Mucosa of gallbladder (tissue), 1 donor: Measurements from ENCODE around the gene SHISA7. TPM values are rescaled to one million over a fixed set of nuclear protein-coding genes. Genes with fewer than 3 reads are reported as not detected.
A peak's percentile ranks its signal among the peaks of the same experiment; 100 is the strongest.

Experiments used
- DNase-seq: peaks from one replicate; pipeline ENCODE4 v3.0.0-alpha.2; 2020; ENCODE audit warnings: low spot score
- total RNA-seq: library from RNA; stranded (reverse); gene quantifications from one replicate; pipeline ENCODE4 v1.2.1, GENCODE V29; 2021
- donor health status: DM: no; HTN: no; CAD: no.

Gene SHISA7
- not detected for total RNA-seq

DNA sequence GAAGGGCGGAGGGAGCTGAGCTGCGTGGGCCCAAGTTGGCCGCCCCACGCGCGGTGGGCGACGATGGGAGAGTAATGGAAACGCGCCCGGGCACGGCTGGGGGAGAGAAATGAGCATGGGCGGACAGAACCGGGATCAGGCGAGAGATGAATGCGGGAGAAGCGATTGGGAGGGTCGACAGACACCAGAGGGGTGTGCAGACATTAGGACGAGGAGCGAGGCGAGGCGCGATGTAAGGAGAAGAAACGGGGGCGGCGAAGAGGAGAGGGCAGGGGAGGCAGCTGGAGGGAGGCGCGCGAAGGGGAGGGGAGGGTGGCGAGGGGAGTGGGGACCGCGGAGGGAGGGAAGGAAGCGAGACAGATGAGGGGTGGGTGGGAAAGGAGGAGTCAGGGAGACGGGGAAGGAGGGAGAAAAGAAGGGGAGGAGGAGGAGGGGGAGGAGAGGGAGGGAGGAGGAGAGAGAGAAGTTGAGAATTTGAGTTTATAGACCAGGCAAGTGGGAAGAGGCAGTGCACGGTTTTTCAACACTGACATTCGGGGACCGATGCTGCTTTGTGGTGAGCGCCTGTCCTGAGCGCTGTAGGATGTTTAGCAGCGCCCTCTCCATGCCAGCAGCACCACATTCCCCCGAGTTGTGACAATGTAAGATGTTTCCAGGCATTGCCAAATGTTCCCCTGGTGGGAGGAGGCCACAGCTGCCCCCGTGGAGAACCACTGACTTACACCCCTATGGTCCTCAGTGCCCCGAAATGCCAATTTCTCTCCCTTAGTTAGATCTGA, at the start of gene SHISA7:
Gene SHISA7, minus strand, starts transcription at position 256 of the 779 bp plus-strand sequence. CDS start 437 bp downstream, outside the sequence.
- no peak for DNase-seq

GRCh38 chr19:55492362-55492944, 49.4 kb upstream of the SHISA7 start:
- no peak for DNase-seq

DNA sequence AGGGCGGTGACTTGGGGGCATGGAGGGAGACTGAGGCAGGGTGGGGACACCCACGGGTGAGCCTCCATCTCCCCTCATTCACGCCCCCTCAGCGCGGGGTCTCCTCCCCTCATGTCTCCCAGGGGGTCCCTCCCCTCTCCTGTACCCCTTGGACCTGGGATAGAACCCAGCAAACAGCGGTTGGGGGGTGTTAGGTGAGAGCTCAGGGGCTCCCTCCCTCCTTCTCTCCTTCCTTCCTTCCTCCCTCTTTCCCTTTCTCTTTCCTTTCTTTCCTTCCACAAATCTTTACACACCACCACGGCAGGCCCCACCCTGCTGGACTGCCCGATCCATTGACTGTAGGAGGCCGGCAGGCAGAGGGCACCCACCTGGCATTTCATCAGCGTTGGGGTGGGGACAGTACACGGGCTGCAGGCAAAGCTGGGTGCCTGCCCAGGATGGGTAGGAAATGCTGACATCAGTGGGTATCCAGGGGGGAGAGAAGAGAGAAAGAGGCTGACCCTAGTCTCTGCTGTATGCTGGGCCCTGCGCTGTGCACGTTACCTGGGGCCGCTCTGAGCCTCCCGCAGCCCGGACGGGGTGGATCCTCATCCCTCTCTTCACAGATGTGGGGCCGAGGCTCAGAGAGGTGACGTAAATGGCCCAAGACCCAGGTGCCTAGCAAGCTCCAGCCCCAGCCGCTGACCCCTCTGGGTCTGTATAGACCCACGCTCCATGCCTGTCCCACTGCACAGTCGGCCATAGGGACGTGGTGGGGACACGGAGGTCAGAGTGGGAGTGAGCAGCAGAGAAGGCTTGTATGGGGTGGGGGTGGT, 48.7 kb upstream of the SHISA7 start:
- no peak for DNase-seq

DNA sequence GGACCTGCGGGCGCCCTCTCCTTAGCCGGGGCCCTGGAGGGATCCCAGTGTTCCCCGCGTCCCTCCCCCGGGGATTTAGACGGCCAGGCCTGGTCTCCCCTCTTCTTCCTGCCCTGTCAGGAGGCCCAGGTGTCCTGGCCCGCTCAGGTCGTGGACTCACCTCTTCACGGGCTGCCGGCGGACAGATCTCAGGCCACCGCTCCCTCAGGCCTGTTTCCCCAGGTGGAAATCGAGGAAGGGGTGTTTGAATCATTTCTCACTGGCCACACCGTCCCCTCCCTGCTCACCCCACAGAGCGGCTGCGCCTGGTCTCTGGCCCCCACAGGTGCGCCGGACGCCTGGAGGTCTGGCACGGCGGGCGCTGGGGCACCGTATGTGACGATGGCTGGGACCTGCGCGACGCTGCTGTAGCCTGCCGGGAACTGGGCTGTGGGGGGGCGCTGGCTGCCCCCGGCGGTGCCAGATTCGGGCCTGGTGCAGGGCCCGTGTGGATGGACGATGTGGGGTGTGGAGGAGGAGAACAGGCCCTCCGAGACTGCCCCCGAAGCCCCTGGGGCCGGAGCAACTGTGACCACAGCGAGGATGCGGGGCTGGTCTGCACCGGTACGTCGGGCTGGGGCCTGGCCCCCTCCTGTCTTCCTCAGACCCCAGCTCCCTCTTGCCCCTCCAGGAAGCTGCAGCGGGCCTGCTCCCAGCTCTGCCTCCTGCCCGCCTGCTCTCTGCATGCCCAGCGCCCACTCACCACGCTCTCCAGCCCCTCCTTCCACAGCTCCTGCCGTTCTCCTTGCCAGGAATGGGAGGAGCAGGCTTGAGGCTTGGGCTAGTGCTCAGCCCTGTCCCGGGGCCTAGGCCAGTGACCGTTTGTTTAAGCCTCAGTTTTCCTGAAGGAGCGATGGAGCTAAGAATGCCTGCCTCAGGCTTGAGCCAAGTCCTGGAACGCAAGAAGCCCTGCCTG, 47.7 kb upstream of the SHISA7 start:
- DNase-seq, result no peak

- DNase-seq, result no peak
Measured at GRCh38 chr19:55489711-55490477, 46.8 kb upstream of the SHISA7 start.

DNA sequence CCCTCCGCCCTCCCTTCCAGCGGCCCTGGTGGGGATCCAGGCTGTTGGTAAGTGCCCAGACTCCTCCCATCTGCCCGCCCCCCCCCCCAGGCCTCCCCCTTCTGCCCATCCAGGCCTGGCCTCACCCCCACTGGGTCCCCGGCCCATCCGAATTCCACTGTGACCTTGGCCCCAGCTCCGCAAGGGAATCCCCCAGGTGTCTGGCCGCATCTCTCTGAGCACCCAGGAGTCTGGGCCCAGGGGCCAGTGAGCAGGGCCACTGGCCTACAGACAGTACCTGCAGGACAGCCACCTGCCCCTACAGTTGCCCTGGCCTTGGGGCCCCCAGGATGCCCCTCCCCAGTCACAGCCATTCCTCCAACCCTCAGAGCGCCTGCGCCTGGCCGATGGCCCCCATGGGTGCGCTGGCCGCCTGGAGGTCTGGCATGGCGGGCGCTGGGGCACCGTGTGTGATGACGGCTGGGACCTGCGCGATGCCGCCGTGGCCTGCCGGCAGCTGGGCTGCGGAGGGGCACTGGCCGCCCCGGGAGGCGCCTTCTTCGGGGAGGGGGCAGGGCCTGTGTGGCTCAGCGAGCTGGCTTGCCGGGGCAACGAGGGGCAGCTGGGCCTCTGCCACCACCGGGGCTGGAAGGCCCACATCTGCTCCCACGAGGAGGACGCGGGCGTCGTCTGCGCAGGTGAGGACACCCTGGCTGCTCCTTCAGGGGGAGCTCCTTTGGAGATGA, 46.0 kb upstream of the SHISA7 start:
- DNase-seq, result no peak

- no peak for DNase-seq
Measured at GRCh38 chr19:55487924-55488687, 45.0 kb upstream of the SHISA7 start, which contains the start of gene SSC5D. Gene SSC5D (plus strand): TSS chr19:55488436. CDS start chr19:55488590, 154 bp downstream.

DNA sequence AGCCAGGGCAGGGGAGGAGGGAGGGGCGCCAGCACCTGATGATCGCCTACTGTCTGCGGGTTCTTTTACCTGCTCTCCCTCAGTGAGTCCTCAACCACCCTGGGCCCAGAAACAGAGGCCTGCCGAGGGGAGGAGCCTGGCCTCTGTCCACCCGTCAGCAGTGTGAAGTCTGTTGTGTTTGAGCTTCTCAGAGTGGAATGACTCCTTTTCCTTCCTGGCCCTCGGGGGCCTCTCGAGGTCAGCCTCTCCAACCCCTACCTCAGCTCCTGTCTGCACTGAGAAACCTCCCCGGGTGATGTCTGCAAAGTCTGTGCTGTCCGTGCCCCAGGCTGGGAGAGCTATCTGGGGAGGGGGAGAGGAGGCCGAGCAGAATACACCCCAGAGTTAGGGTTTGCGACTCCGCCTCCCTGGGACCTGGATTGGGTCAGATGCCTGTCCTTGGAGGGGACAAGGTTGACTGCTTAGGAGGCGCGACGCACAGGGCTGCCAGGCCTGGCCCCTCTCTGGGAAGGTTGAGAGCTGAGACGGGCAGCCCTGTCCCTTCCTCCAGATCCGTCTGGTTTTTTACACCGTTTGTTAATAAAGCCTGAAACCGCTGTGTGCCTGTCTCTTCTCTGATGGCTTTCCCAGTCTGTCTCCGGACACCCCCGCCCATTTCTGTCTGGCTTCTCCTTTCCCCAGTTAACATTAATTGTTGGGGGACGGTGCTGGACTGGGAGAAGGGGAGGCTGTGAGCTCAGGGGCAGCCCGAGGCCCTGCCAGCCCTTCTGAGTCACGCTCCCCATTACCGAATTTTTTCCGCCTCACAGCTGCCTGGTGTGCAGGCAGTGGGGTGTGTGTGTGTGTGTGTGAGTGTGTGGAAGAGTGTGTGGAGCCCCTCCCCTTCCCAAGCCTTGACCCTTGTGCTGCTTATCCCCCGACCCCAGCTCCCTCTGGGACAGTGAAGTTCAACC, 44.1 kb upstream of the SHISA7 start:
- DNase-seq, result peak; percentile 70

DNA sequence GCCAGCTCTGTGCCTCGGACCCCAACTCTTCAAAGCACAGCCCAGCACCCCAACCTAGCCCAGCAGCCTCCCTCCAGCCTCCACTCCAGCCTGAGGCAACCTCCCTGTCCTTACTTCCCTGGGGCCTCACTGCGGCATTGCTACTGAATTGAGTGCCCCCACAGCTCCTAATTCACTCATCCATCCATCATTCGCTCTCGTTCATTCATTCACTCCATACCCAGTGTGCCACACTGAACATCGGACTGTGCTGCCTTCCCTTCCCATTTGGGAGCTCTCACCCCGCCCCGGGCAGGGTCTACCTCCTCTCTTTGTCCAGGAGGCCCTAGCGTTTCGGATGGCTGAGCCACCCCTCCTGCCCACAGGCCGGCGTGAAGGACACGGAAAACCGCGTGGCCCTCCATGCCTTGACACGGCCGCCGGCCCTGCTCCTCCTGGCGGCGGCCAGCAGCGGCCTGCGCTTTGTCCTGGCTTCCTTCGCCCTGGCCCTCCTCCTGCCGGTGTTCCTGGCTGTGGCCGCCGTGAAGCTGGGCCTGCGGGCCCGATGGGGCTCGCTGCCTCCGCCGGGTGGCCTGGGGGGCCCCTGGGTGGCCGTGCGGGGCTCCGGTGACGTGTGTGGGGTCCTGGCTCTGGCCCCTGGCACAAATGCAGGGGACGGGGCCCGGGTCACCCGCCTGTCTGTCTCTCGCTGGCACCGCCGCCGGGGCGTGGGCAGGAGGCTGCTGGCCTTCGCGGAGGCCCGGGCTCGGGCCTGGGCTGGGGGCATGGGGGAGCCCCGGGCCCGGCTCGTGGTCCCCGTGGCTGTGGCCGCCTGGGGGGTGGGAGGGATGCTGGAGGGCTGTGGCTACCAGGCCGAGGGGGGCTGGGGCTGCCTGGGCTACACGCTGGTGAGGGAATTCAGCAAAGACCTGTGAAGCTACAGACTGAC, 43.2 kb upstream of the SHISA7 start:
- no peak for DNase-seq

DNA sequence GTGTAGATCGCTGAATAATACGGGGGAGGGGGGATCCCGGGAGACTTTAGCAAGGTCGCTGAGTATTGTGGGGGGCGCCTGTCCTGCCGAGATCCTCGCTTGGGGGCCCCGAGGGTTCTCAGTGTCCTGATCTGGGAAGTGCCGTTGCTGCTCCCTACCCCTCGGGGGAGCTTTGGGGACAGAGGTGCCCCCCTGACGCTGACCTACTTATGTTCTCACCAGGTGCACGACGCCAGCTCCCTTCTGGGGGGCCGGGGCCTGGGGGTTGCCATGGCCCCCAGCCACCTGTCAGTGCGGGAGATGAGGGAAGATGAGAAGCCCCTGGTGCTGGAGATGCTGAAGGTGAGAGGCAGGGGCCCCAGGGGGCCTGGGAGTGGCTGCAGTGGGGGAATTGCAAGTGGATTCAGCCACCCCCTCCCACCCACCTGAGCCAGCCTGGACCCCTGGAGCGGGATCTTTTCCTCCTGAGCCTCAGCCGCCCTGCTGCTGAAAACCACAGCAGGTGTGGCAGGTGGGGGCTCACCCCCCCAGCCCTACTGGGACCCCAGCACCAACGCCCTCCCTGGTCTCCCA, 42.4 kb upstream of the SHISA7 start:
- DNase-seq, result no peak

DNA sequence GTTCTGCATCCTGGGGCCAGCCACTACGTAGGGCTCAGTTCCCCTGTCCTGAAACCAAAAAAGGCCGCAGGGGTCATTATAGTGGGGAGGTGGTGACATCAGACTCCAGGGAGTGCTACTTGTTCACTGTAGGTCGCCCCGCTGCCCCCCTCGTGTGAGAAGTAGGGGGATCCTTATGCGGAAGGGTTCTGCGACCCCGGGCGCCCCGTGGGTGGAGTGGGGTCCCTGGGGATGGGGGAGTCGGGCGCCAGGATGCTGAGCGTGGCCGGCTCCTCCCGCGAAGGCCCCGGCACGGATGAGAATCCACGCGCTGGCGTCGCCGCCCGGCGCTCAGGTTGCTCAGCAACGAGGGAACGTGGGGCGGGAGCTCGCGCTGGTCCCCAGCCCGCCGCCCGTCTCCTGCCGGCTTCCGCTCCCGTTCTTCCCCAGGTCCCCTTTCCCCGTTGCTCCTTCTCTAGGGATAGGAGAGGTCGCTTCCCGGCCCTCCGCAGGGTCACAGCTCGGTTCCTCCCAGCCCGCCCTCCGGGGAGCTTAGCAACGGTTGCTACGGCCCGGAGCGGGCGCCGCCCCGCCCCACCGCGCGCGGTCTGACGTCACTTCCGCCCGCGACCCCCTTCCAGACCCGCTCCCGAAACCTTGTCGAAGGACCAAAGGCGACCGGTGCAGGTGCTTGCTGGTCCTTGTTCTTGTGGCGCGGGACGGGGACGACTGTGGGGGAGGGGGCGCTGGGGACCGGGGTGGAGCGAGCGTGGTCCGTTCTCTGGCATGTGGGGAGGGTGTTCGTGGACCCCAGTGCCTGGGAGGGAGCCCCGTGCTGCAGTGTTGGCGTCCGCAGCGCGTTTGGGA, 41.7 kb upstream of the SHISA7 start, which contains the start of gene NAT14:
Gene NAT14, plus strand, starts transcription at position 596 of the 846 bp plus-strand sequence. CDS start 521 bp downstream, outside the sequence.
- DNase-seq, result peak; percentile 38

GRCh38 chr19:55483706-55484592, 40.8 kb upstream of the SHISA7 start:
- no peak for DNase-seq

GRCh38 chr19:55482967-55483705, 40.0 kb upstream of the SHISA7 start:
- DNase-seq, result no peak
